Measurements from ENCODE around the gene TMEM51. TPM values are rescaled to one million over a fixed set of nuclear protein-coding genes. Genes with fewer than 3 reads are reported as not detected.

The TMEM51 gene
- total RNA-seq, 1 donor from 2014 or later, result 43.7 TPM

- DNase-seq (ENCODE audit: low spot score), result no peak
Observed at GRCh38 chr1:15244813-15245212, 91.3 kb downstream of the TMEM51 start.

DNA sequence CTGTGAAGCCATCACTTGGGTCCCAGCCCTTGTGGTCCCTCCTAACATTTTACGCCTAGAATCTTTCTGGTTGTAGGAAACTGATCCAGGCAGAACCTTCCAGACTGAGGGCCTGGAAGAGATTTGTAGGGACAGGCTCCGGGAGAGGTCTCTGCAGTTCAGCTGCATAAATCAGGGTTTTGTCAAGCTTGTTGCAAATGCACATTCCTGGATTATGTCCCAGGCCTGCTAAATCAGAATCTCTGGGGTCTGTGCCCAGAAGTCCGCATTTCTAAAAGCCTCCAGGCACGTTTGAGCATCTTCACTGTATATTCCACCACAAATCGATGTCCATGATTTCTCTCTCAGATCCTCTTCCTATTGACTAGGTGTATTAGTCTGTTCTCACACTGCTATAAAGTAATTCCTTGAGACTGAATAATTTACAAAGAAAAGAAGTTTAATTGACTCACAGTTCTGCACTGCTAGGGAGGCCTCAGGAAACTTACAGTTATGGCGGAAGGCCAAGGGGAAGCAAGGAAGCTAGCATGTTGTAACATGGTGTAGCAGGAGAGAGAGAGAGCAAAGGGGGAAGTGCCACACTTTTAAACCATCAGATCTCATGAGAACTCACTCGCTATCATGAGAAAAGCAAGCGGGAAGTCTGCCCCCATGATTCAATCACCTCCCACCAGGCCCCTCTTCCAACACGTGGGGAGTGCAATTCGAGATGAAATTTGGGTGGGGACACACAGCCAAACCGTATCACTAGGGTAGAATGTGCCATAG, 92.2 kb downstream of the TMEM51 start:
- peak; percentile 33 for DNase-seq (ENCODE audit: low spot score)

GRCh38 chr1:15246960-15247614, 93.5 kb downstream of the TMEM51 start, which contains the start of gene FHAD1:
Gene FHAD1, plus strand, starts transcription at chr1:15247223. Its CDS starts 4,562 bp downstream, at chr1:15251785.
- DNase-seq (ENCODE audit: low spot score), result peak; percentile 44

DNA sequence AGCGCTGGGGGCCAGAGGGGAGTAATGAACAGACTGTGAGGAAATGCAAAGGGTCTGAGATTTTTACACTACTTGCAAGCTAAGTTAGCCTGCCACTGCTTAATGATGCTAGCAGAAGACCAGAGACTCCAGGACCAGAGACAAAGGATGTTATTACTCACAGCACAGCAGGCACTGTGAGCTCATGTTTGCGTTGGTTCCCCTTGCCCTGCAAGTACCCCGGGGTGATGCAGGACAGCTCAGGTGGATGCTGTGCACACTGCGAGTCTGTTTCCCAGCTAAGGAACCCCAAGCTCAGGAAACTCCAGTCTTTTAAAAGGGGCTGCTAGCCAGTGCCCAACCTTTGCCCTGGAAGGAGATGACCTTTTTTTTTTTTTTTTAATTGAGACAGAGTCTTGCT, 94.7 kb downstream of the TMEM51 start:
- DNase-seq (ENCODE audit: low spot score), result no peak

- DNase-seq (ENCODE audit: low spot score), result no peak
Observed at GRCh38 chr1:15249081-15249480, 95.5 kb downstream of the TMEM51 start.

- DNase-seq (ENCODE audit: low spot score), result no peak
Observed at GRCh38 chr1:15251857-15252835, 98.6 kb downstream of the TMEM51 start.

DNA sequence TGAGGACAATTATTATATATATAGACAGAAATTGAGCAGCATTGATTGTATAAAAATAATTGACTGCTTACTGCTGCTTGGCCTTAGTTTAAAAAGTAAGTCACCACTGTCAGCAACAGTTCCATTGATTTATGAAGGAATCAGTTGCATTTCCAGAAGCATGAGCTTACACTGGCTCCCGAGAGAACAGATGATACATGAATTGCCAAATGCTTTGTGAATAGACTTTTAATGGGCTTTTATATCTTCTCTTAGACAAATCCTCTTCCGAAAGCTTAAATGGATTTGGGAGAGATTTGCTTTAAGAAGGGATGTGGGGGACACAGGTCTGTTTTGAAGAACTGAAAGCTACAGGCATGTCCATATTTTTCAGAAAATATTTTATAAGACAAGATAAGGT, 101.0 kb downstream of the TMEM51 start:
- DNase-seq (ENCODE audit: low spot score), result no peak

DNA sequence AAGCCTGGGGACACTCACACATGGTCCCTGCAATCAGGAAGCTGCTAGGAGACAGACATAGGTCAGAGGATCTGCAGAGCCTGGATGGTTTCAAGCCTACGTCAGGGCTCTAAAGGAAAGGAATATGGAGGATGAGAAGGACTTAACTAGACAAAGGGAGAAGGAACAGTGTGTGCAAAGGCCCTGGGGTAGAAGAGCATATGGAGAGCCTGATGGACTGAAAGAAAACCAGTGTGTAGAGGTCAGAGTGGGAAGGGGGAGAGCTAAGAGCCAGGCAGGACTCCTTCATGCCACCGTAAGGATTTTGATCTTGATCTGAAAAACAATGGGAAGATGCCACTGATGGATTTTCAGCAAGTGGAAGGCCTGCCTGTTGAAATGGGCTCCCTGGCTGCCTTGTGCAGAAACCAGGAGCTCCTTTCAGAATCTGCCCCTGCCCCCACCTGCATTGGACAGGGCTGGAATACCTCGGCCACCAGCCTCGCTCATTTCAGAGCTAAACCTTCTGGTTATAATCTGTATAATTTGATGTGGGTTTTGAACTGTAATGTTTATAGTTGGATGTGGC, 102.1 kb downstream of the TMEM51 start:
- DNase-seq (ENCODE audit: low spot score), result no peak

GRCh38 chr1:15256584-15256983, 103.0 kb downstream of the TMEM51 start:
- no peak for DNase-seq (ENCODE audit: low spot score)

DNA sequence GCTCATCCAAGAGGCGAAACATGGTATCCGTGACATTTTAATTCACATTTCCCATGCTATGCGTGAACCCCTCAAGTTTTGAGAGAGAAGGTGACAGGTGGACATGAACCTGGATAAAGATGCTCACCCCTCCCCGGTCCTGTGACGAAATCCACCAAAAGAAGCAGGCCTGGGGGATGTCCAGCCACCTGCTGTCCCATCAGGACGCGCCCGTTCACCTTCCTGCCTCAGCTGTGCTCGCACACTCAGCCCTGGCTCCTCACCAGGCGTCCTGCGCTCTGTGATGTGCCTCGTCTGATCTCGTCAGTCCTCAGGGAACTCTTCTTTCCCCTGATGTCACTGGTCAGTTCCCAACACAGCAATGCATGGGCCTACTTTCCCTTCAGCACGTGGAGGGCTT, 103.8 kb downstream of the TMEM51 start:
- DNase-seq (ENCODE audit: low spot score), result no peak

GRCh38 chr1:15258833-15259621, 105.5 kb downstream of the TMEM51 start:
- no peak for DNase-seq (ENCODE audit: low spot score)

DNA sequence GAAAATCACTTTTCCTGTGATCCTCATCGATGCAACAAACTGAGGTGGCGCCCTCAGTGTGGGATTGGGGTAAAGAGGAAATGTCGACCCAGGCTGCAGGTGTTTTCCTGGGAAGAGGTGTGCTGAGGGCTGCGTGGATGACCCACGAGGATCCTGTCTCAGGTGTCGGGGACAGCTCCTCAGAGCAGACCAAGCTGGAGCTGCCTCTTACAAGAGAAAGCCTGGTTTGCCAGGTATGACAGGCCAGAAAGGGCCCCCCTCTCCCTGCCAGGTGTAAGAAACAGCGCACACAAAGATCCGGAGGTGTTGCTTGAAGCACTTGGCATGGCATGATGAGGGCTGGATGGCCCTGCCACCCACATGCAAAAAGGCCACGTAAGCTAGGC, 106.1 kb downstream of the TMEM51 start:
- DNase-seq (ENCODE audit: low spot score), result no peak

DNA sequence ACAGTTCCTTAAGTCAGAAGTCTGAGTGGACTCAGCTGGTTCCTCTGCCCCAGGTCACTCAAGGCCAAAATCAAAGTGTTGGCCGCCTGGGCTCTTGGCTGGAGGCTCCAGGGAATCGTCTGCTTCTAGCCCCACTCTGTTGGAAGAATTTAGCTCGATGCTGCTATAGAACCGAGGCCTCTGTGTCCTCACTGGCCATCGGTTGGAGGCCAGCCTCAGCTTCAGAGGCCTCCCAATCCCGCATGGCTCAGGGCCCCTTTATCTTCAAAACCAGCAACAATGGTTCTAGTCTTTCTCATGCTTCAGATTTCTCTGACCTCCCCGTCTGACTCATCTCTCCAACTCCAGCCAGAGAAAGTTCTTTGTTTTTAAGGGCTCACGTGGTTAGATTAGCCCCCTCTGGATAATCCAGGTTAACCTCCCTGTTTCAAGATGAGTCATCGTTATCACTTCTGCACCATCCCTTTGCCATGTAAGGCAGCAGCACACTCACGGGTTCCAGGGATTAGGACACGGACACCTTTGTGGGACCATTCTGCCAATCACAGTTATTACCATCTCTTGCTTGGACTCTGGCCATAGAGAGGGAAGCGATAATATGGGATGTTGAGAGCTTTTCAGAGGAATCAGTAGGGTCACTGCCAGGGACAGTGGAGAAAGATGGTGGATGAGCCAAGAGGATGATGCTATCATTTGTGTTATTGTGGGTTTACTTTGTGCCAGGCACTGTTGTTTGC, 107.0 kb downstream of the TMEM51 start:
- DNase-seq (ENCODE audit: low spot score), result no peak

DNA sequence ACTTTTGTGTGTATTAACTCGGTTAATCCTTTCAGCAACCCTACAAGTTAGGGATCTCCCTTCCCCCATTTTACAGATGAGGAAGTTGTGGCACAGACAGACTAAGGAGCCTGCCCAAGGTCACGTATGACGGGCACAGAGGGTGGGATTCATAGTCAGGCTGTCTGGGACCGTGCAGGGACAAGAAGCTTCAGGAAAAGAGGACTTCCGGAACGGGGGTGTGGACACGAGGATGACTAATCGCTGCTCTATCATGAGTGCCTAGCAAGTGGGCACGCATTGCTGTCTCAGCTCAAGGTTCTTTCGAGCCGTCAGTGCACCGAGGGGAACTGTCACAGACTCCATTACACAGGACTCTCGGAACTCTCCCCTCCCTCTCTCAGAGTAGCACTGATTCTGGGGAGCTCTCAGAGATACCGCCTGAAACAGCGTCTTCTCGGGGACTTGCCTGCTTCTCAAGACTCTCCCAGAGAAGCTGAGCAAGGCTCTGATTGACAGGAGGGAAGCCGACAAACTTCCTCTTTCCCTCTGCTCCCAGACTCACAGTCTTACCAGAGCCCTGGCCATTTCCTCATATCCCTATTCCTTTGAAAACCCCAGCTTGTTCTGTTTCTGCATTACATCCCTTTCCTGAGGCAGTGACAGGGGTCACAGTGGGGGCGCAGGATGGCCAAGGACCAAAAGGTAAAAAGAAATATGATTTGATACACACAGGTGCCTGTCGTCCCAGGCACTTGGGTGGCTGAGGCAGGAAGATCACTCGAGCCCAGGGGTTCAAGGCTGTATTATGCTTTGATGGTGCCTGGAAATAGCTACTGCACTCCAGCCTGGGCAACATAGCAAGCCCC, 107.8 kb downstream of the TMEM51 start:
- DNase-seq (ENCODE audit: low spot score), result peak; percentile 43

- DNase-seq (ENCODE audit: low spot score), result no peak
Observed at GRCh38 chr1:15262003-15262377, 108.4 kb downstream of the TMEM51 start.

DNA sequence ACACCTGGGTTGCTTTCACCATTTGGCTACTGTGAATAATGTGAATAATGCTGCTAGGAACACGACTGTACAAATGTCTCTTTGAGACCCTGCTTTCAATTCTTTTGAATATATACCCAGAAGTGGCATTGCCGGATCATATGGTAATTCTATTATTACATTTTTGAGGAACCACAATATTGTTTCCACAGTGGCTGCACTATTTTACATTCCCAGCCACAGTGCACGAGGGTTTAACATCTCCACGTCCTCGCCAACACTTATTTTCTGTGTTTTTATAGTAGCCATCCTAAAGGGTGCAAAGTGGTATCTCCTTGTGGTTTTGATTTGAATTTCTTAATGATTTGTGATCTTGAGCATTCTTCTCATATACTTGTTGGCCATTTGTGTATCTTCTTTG, 109.2 kb downstream of the TMEM51 start:
- no peak for DNase-seq (ENCODE audit: low spot score)

DNA sequence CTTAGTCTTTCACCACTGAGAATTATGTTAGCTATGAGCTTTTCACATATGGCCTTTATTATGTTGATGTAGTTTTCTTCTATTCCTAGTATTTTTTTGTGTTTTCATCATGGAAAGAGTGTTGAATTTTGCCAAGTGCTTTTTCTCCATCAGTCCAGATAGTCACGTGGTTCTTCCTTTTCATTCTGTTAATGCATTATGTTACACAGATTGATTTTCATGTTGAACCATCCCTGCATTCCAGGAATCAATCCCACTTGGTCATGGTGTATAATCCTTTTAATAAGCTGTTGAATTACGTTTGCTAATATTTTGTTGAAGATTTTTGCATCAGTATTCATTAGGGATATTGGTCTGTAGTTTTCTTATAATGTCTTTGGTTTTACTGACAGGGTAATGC, 111.2 kb downstream of the TMEM51 start:
- DNase-seq (ENCODE audit: low spot score), result no peak

All from mucosa of gallbladder (tissue), 1 donor.